ENCODE data around the gene NRARP. TPM values are rescaled to one million over a fixed set of nuclear protein-coding genes. Genes with fewer than 3 reads are reported as not detected.
A peak's percentile ranks its signal among the peaks of the same experiment; 100 is the strongest.

NRARP gene
- total and polyA plus RNA-seq, 2 of the 13 experiments (the other 11 are each of a cell fraction or from before 2014, with no cell fraction given) = 0.22 to 0.46 TPM

- 0 out of 2 replicates have a peak, but pooled peaks have one; percentile 42 for TF ChIP-seq PATZ1 (CRISPR knock-in tag; IDR thresholded peaks at IDR 0.05)
- peak in 1 of 2 experiments; percentile 18; a peak in 1 of 4 replicates for TF ChIP-seq EP300 (IDR thresholded peaks at IDR 0.05; ENCODE audit: low read depth in 2 of 2, low read length in 2 of 2)
- no peak for TF ChIP-seq EP300 (CRISPR knock-in tag; IDR thresholded peaks at IDR 0.05; ENCODE audit: borderline replicate concordance)
- 0 out of 2 replicates have a peak, but pooled peaks have one; percentile 29 for TF ChIP-seq NR2C2 (CRISPR knock-in tag; IDR thresholded peaks at IDR 0.05; ENCODE audit: borderline replicate concordance)
- TF ChIP-seq PAXIP1 (CRISPR knock-in tag; conservative IDR thresholded peaks at IDR 0.05) = peak; percentile 55
- TF ChIP-seq KDM2A (CRISPR knock-in tag; IDR thresholded peaks at IDR 0.05; ENCODE audit: borderline replicate concordance, low read depth) = 0 out of 2 replicates have a peak, but pooled peaks have one; percentile 10
- TF ChIP-seq ZNF687 (CRISPR knock-in tag; IDR thresholded peaks at IDR 0.05) = 0 out of 2 replicates have a peak, but pooled peaks have one; percentile 4
- TF ChIP-seq LCORL (IDR thresholded peaks at IDR 0.05) = no peak
- TF ChIP-seq LCORL (CRISPR knock-in tag; IDR thresholded peaks at IDR 0.05) = 0 out of 2 replicates have a peak, but pooled peaks have one; percentile 44
- TF ChIP-seq ZFY (CRISPR knock-in tag; IDR thresholded peaks at IDR 0.05) = peak; percentile 49; the same call in 1 of the 2 replicates
- TF ChIP-seq PHF8 (CRISPR knock-in tag; IDR thresholded peaks at IDR 0.05) = peak; percentile 20; the same call in 1 of the 2 replicates
- TF ChIP-seq ZFX (CRISPR knock-in tag; IDR thresholded peaks at IDR 0.05; ENCODE audit: low read depth) = peak; percentile 38
- TF ChIP-seq HNF4G (IDR thresholded peaks at IDR 0.05; ENCODE audit: borderline replicate concordance, low read depth, low read length) = 0 out of 2 replicates have a peak, but pooled peaks have one; percentile 23
- TF ChIP-seq HNF4G (CRISPR knock-in tag; IDR thresholded peaks at IDR 0.05; ENCODE audit: borderline replicate concordance, low read depth) = no peak
- TF ChIP-seq SP4 (CRISPR knock-in tag; IDR thresholded peaks at IDR 0.05) = no peak
- 0 out of 2 replicates have a peak, but pooled peaks have one; percentile 35 for TF ChIP-seq PHF21A (CRISPR knock-in tag; IDR thresholded peaks at IDR 0.05)
- no peak for TF ChIP-seq ZNF775 (CRISPR knock-in tag; IDR thresholded peaks at IDR 0.05; ENCODE audit: borderline replicate concordance)
Observed at GRCh38 chr9:137313326-137313936, 11.4 kb upstream of the NRARP start (continued).
